SJCRH30 (cell line): ENCODE data around the gene H1-8. TPM values are rescaled to one million over a fixed set of nuclear protein-coding genes. Genes with fewer than 3 reads are reported as not detected.
A peak's percentile ranks its signal among the peaks of the same experiment; 100 is the strongest.

ENCODE experiments used
- DNase-seq, 2 experiments: peaks; one replicate each; pipeline ENCODE4 v3.0.0-alpha.2; 2015 to 2020
- H3K27ac ChIP-seq: fragments of 250-450 bp; sonication (Bioruptor Pico); 2 replicates; pipeline ENCODE4 v1.5.1; 2020; ENCODE audit warnings: mild to moderate bottlenecking, moderate library complexity
- H3K27me3 ChIP-seq: fragments of 250-450 bp; sonication (Bioruptor Pico); 2 replicates; pipeline ENCODE4 v1.5.1; 2020; ENCODE audit warnings: mild to moderate bottlenecking, moderate library complexity
- H3K36me3 ChIP-seq: fragments of 250-450 bp; sonication (Bioruptor Pico); 2 replicates; pipeline ENCODE4 v1.5.1; 2020; ENCODE audit warnings: mild to moderate bottlenecking, moderate library complexity
- H3K4me1 ChIP-seq: fragments of 250-450 bp; sonication (Bioruptor Pico); 2 replicates; pipeline ENCODE4 v1.5.1; 2020; ENCODE audit warnings: mild to moderate bottlenecking, moderate library complexity
- H3K4me3 ChIP-seq: fragments of 250-450 bp; sonication (Bioruptor Pico); 2 replicates; pipeline ENCODE4 v1.5.1; 2020; ENCODE audit warnings: mild to moderate bottlenecking, moderate library complexity
- H3K9me3 ChIP-seq: fragments of 250-450 bp; sonication (Bioruptor Pico); replicated peaks from 2 replicates; pipeline ENCODE4 v1.5.1; 2020; ENCODE audit warnings: mild to moderate bottlenecking, moderate library complexity
- total RNA-seq: library from RNA; depleted of rRNA; stranded (reverse); fragments of >200 nt; shearing (Covaris generic); gene quantifications from 2 replicates; pipeline ENCODE4 v1.2.3, GENCODE V29; 2014

The H1-8 gene
- total RNA-seq, 1 experiment from 2014 or later = not detected

GRCh38 chr3:129576514-129577352 lies 33.8 kb downstream of the H1-8 start:
- H3K27me3 ChIP-seq = no peaks in the 10 kb centered on the region
- H3K36me3 ChIP-seq = peaks cover 5% of the 10 kb centered on the region; the same call in 1 of the 2 replicates
- H3K4me3 ChIP-seq = no peak overlapping the region
- H3K9me3 ChIP-seq = no peaks in the 10 kb centered on the region
- no peak overlapping the region for H3K27ac ChIP-seq
- no peak for DNase-seq
- peaks cover 46% of the 10 kb centered on the region for H3K4me1 ChIP-seq

DNA sequence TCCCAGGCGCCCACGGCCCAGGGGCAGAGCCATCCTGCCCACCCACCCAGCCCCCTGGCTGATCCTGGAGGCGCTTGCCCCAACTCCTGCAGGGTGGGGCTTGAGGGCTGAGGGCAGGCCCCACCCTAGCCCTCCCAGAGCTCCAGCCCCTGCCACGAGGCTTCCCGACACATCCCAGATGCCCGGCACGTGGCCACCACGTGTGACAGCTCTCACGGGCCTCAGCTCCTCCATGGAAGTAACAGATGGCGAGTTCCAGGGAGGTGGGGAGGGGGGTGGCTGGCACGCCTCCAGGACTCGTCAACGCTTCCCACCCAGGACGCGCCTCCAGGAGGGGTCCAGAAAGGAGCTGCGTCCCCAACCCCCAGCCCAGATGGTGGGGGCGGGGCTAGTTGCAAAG lies 34.4 kb downstream of the H1-8 start:
- DNase-seq = no peak
- peaks cover 3% of the 10 kb centered on the region; the same call in 1 of the 2 replicates for H3K36me3 ChIP-seq
- H3K9me3 ChIP-seq = no peaks in the 10 kb centered on the region
- H3K27me3 ChIP-seq = no peaks in the 10 kb centered on the region
- peaks cover 46% of the 10 kb centered on the region for H3K4me1 ChIP-seq
- H3K27ac ChIP-seq = peak overlapping the region; percentile 56
- no peak overlapping the region for H3K4me3 ChIP-seq

DNA sequence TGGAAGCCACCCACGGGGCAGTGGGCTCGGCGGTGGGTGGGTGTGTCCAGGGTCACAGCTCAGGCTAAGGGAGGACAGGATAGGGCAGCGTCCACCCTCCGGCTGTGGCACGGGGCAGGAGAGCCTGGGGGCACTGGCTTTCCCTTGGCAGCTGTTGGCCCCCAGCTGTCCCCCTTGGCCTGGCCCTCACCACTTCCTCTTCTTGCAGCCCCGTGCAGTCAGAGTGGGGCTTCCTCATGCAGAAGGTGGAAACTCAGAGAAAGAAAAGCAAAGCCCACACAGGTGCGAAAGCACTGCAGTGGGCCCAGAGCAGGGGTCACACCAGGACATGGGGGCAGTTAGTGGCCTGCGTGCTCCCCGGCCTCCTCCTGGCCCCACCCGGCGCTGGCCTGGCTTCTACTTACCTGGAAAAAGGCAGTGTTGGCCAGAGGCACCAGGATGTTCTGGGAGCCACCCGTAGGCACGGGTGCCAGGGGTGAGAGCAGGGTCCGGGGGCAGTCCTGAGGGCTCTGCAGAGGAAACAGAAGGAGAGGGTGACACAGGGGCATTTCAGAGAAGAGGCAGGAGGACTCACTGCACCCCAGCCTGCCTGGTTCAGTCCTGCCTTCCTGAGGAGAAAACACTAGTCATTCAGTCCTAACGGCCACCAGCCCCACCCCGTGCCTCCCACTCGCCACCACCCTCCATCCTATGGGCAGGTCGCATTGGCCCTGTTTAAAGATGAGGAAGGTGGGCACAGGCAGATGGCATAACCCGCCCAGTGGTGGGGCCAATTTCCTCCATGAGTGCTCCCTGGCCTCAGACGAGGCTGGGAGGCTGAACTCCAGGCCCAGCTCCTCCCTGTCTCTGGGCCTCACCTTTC lies 35.2 kb downstream of the H1-8 start:
- peaks cover 46% of the 10 kb centered on the region for H3K4me1 ChIP-seq
- no peaks in the 10 kb centered on the region for H3K27me3 ChIP-seq
- H3K27ac ChIP-seq = peak overlapping the region; percentile 56
- DNase-seq = peak; percentile 66 to 69
- no peaks in the 10 kb centered on the region for H3K9me3 ChIP-seq
- H3K4me3 ChIP-seq = no peak overlapping the region
- 0 out of 2 replicates have a peak, but pooled peaks cover 3% of the 10 kb centered on the region for H3K36me3 ChIP-seq

DNA sequence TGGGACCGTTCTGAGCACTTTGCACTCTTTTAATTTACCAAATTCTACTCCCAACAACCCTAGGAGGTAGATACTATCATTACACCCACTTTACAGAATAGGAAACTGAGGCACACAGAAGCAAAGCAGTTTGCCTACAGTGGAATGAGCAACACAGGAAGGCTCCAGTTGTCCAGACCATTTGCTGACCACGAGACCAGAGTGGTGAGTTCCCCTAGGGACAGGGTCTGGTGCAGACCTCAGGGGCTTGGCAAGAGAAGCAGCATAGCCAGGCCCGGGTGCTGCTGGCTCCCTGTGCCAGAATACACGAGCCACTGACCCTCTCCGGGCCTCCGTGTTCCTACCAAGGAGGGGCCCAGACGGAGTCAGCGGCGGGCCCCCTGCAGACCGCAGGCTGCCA lies 37.0 kb downstream of the H1-8 start:
- H3K4me1 ChIP-seq = peaks cover 41% of the 10 kb centered on the region
- H3K36me3 ChIP-seq = peaks cover 12% of the 10 kb centered on the region
- no peak for DNase-seq
- H3K27me3 ChIP-seq = no peaks in the 10 kb centered on the region
- no peak overlapping the region for H3K4me3 ChIP-seq
- no peak overlapping the region for H3K27ac ChIP-seq
- no peaks in the 10 kb centered on the region for H3K9me3 ChIP-seq

DNA sequence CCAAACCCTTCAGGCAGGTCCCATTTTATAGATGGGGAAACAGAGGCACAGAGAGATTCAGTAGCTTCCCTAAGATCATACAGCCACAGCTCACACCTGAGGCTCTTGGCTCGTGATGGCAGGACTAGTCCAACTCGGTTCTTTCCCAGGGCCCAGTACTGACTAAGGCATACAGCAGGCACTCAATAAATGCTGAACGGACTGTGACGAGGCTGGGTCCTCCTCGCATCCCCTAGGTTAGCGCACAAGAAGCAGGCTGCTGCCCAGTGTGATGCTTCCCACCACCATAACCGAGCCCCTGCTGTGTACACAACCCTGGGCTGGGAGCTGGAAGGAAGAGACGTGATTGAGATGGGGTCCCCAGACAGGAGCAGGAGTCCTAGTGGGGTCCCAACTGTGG lies 38.6 kb downstream of the H1-8 start:
- no peak overlapping the region for H3K4me3 ChIP-seq
- H3K9me3 ChIP-seq = no peaks in the 10 kb centered on the region
- DNase-seq = no peak
- peaks cover 22% of the 10 kb centered on the region for H3K36me3 ChIP-seq
- peaks cover 25% of the 10 kb centered on the region for H3K4me1 ChIP-seq
- no peak overlapping the region for H3K27ac ChIP-seq
- no peaks in the 10 kb centered on the region for H3K27me3 ChIP-seq

DNA sequence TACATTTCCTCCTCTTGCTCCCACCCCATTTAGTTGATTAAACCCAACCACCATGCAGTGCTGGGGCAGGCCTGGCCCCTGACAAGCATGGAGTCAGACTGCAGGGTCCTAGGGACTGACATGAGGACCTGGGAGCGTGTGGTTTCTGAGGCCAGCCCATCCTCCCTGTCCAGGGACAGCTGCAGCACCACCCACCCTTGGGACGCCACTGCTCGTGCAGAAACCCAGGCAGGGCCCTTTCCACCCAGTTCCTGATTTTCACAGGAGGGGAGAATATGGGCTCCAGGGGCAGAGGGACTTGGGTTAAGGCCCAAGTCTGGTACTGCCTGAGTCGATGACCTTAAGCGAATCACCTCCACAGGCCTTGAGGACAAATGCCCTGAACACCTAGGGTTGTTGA lies 39.8 kb downstream of the H1-8 start:
- Histone ChIP-seq H3K27ac (no peak overlapping the region), H3K4me1 (peaks cover 15% of the 10 kb centered on the region), H3K9me3 (no peaks in the 10 kb centered on the region), H3K27me3 (no peaks in the 10 kb centered on the region), H3K4me3 (no peak overlapping the region), H3K36me3 (peaks cover 19% of the 10 kb centered on the region)
- DNase-seq = peak; percentile 58 to 59

DNA sequence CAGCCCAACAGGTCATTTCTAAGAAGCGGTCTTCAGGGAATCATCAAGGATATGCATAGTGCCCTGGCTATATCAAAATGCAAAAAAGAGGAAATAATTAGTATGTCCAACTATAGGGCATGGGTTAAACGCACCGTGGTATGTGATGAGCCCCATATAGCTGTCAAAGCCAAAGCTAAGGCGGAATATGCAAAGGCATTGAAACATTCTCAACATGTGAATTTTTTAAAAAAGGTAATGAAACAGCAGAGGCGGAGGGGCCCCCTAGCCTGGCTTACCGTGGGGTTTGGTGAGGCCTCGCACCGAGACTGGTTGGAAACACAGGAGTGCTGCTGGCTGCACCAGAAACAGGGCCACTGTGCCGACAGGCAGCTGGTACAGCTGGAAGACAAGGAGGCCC lies 40.3 kb downstream of the H1-8 start:
- Histone ChIP-seq H3K27ac (no peak overlapping the region), H3K27me3 (no peaks in the 10 kb centered on the region), H3K36me3 (peaks cover 19% of the 10 kb centered on the region), H3K4me3 (no peak overlapping the region), H3K9me3 (no peaks in the 10 kb centered on the region), H3K4me1 (peaks cover 10% of the 10 kb centered on the region)
- DNase-seq = no peak

DNA sequence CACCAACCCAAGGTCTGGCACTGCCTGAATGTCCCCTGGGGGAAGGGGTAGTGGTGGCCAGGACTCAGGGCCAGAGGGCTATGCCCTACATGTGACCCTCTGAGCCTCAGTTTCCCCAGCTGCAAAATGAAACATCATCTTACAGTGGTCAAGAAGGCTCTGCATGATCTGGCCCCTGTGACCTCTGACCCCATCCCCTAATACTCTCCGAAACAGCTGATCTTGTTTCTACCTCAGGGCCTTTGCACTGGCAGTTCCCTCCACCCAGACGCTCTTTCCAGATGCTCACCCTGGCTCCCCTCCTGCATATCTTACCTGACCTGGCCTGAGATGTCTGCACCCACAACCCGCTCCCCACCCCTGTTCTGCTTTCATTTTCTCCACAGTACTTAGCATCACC lies 41.7 kb downstream of the H1-8 start:
- Histone ChIP-seq H3K27me3 (no peaks in the 10 kb centered on the region), H3K36me3 (peaks cover 19% of the 10 kb centered on the region), H3K4me1 (no peaks in the 10 kb centered on the region; the same call in 1 of the 2 replicates), H3K9me3 (no peaks in the 10 kb centered on the region), H3K4me3 (no peak overlapping the region), H3K27ac (no peak overlapping the region)
- DNase-seq = no peak

DNA sequence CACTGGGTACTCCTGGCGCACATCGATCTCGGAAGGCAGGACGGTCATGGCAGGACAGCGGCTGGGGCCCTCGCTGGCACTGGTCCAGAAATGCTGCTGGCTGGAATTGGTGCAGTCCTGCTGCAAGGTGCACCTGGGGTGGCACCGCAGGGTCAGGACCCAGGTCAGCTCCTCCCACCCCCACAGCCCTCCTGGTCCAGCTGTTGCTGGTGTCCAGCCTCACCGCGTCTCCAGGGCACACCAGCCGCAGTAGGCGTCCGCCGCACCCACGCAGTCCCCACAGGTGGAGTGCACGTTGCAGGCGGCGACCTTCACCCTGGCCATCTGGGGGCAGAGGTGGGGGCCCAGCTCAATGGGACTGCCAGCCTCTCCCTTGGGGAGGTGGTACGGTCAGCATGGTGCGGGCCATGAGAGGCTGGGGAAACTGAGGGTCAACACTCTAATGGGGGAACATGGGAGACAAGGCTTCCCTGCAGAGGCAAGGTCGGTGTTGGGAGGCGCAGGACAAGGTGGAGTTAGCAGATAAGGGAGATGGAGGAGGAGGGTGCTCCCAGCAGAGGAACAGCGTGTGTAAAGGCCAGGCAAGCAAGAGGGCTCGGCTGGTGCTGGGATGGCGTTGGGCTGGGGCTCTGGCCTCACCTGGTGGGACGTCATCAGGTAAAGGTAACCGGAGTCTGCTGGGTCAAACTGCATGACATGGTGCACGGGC lies 43.1 kb downstream of the H1-8 start:
- peaks cover 19% of the 10 kb centered on the region for H3K36me3 ChIP-seq
- no peak overlapping the region for H3K4me3 ChIP-seq
- no peak overlapping the region for H3K27ac ChIP-seq
- no peaks in the 10 kb centered on the region for H3K9me3 ChIP-seq
- no peak for DNase-seq
- no peaks in the 10 kb centered on the region for H3K27me3 ChIP-seq
- H3K4me1 ChIP-seq = no peaks in the 10 kb centered on the region; the same call in 1 of the 2 replicates

- Histone ChIP-seq H3K27ac (no peak overlapping the region), H3K27me3 (no peaks in the 10 kb centered on the region), H3K9me3 (no peaks in the 10 kb centered on the region), H3K36me3 (peaks cover 19% of the 10 kb centered on the region), H3K4me1 (peaks cover under 1% of the 10 kb centered on the region; the same call in 1 of the 2 replicates), H3K4me3 (no peak overlapping the region)
- DNase-seq = no peak
These were observed 43.9 kb downstream of the H1-8 start for GRCh38 chr3:129586746-129587430.

- Histone ChIP-seq H3K27me3 (no peaks in the 10 kb centered on the region), H3K4me3 (no peak overlapping the region), H3K27ac (no peak overlapping the region), H3K4me1 (peaks cover 6% of the 10 kb centered on the region), H3K9me3 (no peaks in the 10 kb centered on the region), H3K36me3 (peaks cover 19% of the 10 kb centered on the region)
- no peak for DNase-seq
These were observed 44.7 kb downstream of the H1-8 start for GRCh38 chr3:129587566-129588210.

DNA sequence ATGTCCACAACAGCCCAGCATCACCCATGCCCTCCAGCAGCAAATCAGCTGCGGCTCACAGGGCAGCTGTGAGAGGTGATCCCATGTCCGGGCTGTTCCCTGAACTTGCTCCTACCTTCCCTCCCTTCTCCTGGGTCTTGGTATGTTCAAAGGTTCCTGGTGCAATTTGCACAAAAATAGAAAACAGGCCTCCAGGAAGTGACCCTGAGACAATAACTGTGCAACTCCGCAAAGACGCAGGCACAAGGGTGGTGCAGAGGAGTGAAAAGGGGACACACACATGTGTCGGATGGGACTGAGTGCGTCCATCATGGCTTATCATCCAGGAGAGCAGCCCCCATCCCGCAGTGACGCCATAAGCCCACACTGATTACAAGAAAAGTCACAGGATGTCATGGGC lies 47.2 kb downstream of the H1-8 start:
- Histone ChIP-seq H3K4me3 (no peak overlapping the region), H3K4me1 (peaks cover 15% of the 10 kb centered on the region), H3K27ac (no peak overlapping the region), H3K9me3 (no peaks in the 10 kb centered on the region), H3K36me3 (peaks cover 9% of the 10 kb centered on the region), H3K27me3 (no peaks in the 10 kb centered on the region)
- DNase-seq = no peak

GRCh38 chr3:129591932-129592331 lies 49.0 kb downstream of the H1-8 start:
- no peaks in the 10 kb centered on the region for H3K27me3 ChIP-seq
- peak overlapping the region; percentile 78 for H3K27ac ChIP-seq
- no peaks in the 10 kb centered on the region for H3K9me3 ChIP-seq
- H3K36me3 ChIP-seq = no peaks in the 10 kb centered on the region
- H3K4me3 ChIP-seq = no peak overlapping the region; the same call in 1 of the 2 replicates
- peaks cover 15% of the 10 kb centered on the region for H3K4me1 ChIP-seq
- DNase-seq = no peak
